ENCODE measurements around the gene CAPN11.
"Not testable (repeated sequence)": the region's sequence is repeated elsewhere in the genome, so short reads cannot be mapped to it uniquely, and the experiment has no call there.

Gene CAPN11

DNA sequence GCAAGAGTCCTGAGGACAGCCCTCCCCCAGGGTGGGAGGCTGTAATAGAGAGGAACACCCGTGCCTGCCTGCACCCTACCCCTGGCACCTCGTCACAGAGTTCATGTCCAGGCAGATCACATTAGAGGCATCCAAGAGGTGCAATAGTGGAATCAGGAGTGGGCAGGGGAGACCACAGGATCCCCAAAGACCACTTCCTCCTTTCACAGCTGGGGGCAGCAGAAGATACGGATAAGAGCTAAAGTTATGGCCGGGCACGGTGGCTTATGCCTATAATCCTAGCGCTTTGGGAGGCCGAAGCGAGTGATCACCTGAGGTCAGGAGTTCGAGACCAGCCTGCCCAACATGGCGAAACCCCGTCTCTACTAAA is 1.5 kb upstream of the CAPN11 start:
- no peak for DNase-seq

DNA sequence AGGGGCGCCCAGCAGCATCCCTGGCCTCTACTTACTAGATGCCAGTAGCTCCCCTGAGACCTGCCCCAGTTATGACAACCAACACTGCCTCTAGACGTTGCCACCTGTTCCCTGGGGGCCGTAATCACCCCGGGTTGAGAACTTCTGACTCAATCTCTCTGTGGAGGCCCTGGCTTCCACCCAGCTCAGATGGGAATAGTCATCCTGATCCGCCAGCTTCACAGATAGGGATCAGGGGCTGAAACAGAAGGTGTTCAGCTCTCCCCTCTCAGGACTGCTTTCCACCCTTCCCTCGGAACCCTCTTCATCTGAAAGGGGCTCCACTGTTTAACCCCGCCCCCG is 3.3 kb downstream of the CAPN11 start:
- no peak for DNase-seq

DNA sequence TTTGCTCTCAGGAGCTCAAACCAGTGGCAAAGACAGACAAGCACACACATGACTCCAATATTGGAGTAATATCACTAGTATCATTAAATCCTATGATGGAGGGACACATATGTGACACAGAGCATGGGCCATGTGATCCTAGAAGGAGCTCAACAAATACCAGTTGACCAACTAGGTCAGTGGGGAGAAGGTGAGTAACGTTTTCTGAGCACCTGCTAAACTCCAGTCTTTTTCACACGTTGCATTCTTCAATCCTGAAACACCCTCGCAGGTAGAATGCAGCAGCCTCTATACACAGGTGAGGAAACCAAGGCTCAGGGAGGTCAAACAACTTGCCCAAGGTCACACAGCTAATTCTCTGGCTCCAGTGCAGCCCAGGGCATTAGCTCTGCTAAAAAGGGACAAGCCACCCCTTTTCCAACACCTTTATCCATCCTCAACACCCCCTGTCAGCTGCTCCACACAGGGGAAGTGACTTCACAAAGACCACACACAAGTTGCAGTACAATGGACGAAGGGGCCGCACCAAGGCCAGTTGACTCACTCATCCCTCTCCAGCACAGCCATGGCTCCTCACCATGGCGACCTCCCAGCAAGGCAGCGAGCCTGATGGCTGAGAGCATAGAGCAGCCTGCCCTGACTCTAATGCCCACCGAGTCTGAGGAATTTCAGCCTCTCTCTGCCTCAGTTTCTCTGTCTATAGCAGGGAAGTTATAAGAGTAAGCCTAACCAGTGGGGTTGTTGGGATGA is 4.4 kb downstream of the CAPN11 start:
- DNase-seq = no peak

DNA sequence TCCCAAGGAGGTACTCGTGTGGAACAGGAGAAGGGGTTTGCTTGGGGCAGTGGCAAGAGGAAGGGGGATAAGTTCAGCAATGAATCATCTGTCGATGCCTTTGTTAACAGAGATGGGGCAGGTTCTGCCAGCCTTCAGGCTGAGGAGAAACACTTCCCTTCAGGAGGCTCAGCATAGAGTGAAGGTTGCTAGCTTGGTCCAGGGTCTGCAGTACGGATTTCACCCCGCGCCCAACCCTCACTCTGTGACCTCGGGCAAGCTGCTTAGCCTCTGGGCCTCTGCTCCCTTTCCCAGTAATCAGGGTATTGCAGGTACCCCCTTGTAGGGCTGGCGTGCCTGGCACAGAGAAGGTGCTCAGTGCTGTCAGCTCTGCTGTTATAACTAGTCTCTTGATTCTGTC is 7.5 kb downstream of the CAPN11 start:
- DNase-seq = no peak

DNA sequence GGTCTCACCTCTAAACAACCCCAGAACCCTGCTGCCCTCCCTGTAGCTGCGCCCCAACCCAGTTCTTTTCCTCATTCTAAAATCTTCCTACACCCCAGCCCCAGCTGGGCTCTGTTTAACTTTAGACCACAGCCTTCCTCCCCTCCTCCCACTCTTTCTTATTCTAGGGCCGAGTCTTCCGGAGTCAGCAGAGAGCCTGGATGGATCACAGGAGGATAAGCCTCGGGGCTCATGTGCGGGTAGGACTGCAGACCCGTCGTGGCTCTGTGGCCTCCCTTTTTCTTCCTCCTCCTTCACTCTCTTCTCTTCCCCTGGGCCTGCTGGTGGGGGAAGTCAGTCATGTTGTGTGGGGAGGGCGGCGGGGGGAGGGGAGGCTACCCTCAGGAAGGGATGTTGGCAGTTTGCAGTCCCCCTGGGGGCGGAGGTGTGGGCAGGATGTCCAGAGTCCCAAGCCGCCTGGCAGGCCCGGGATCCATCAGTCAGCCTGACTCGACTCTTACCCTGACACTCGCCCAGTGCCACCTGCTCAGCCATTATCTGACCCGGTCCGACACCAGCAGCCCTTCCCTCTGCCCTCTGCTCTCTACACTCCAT is 8.1 kb downstream of the CAPN11 start:
- no peak for DNase-seq

DNA sequence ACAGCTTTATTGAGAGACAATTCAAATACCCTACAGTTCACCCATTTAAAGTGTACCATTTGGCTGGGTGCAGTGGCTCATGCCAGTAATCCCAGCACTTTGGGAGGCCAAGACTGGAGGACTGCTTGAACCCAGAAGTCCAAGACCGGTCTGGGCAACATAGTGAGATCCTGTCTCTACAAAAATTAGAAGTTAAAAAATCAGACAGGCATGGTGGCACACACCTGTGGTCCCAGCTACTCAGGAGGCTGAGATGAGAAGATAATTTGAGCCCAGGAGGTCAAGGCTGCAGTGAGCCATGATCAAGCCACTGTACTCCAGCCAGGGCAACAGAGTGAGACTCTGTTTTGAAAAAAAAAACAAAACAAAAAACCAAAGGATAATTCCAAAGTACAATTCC is 8.9 kb downstream of the CAPN11 start:
- DNase-seq = no peak

DNA sequence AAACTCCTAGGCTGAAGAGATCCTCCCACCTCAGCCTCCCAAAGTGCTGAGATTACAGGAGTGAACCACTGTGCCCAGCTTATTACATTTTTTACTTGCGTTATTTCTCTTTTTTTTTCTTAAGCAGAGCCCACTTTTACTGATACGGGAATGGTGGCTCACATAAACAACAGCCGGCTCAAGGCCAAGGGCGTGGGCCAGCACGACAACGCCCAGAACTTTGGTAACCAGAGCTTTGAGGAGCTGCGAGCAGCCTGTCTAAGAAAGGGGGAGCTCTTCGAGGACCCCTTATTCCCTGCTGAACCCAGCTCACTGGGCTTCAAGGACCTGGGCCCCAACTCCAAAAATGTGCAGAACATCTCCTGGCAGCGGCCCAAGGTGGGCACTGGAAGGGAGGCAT is 10.5 kb downstream of the CAPN11 start:
- DNase-seq = no peak

DNA sequence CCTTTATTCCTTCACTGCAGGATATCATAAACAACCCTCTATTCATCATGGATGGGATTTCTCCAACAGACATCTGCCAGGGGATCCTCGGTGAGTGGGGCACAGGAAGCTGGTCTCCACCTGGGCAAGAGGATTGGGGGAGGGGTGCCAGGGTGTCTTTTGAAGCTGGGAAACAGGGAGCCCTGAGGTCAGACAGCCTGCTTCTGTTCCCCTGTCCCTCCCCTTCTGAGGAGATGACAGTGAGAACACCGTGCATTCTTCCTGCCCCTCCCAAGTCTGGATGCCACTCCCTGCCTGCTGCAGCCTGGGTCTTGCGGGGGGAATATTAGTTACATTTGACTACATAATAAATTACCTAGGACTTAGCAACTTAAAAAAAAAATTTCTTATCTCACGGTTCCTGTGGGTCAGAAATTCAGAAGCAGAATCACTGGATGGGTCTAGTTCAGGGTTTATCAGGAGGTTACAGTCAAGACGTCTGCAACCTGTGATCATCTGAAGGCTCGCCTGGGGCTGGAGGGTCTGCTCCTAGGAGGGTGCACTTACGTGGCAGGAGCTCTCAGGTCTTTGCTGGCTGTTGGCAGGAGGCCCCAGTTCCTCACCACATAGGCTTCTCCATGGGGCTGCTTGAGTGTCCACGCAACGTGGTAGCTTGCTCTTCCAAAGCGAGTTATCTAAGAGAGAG is 11.4 kb downstream of the CAPN11 start:
- no peak for DNase-seq

DNA sequence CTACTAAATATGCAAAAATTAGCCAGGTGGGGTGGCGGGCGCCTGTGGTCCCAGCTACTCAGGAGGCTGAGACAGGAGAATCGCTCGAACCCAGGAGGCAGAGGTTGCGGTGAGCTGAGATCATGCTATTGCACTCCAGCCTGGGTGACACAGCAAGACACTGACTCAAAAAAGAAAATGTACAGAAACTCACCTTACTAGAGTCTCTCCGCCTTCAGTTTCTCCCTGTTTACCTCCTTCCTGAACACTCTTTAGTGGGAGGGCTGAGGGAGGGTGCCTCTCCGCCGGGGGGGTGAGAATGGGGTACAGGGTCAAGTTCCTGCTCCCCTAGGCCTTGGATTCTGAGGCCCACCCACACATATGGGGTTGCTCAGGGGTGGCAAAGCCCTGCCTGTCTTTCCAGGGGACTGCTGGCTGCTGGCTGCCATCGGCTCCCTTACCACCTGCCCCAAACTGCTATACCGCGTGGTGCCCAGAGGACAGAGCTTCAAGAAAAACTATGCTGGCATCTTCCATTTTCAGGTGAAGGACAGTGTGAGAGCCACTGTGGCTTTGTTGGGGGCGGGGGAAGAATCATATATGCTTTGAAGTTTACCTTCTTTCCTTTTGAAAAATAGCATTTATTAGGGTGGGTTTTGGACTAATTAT is 13.4 kb downstream of the CAPN11 start:
- DNase-seq = no peak

DNA sequence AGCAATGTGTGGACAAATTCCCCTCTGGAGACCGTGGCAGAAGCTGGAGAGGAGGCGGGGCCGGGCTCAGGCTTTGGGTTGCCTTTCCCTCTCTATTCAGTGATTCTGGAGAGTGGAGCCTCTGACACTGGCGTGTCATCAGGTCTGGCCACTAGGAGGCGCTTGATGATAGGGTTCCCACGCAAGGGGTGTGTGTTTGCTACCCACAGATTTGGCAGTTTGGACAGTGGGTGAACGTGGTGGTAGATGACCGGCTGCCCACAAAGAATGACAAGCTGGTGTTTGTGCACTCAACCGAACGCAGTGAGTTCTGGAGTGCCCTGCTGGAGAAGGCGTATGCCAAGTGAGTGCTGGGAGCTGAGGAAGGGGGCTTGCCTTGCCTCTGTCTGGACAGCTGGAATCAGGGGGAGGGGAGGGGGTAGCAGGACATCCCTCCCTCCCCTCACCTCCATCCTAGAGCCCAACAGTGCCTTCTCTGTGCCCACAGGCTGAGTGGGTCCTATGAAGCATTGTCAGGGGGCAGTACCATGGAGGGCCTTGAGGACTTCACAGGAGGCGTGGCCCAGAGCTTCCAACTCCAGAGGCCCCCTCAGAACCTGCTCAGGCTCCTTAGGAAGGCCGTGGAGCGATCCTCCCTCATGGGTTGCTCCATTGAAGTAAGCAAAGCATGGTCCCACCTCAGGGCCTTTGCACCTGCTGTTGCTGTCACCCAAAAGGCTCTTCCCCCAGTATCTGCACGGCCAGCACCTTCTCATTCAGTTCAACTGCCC is 14.3 kb downstream of the CAPN11 start:
- DNase-seq = peak; percentile 77

DNA sequence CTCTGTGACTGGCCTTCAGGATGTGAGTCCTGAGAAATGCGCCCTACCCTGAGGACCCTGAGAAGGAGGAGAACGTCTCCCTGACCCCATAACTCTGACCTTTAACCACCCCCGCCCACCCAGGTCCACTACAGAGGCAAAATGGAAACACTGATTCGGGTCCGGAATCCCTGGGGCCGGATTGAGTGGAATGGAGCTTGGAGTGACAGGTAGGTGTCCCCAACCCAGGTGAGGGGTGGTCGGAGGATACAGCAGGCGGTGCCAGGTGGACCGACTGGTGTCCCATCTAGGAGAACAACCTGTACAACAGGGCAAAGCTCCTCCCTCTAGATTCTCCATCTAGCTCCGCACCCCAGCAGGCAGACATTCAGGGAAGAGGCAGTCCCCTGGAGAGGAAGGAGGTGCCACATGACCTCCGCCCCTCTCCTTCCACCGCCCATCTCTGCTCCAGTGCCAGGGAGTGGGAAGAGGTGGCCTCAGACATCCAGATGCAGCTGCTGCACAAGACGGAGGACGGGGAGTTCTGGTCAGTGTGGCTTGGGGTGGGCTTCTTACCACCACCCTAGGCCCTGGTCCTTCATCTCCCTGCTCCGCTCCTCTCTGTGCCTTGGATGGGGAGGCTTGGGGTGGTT is 17.6 kb downstream of the CAPN11 start:
- DNase-seq = no peak

DNA sequence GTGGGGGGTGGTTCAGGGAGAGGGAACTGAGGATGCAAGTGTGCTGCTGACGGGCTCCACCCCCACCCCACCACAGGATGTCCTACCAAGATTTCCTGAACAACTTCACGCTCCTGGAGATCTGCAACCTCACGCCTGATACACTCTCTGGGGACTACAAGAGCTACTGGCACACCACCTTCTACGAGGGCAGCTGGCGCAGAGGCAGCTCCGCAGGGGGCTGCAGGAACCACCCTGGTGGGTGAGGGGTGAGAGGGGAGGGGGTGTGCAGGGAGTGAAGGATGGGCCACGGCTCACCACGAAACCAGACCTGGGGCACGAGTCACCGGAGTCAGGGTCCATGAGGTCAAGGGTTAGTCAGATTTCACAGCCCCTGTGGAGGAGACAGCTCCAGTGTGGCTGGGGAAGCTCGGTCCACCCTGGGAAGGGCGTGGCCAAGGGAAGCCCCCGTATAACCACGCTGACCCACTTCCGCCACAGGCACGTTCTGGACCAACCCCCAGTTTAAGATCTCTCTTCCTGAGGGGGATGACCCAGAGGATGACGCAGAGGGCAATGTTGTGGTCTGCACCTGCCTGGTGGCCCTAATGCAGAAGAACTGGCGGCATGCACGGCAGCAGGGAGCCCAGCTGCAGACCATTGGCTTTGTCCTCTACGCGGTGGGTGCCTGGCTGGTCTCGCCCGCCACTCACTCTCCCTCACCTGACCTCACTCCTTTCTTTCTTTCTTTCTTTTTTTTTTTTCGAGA is 18.3 kb downstream of the CAPN11 start:
- no peak for DNase-seq

DNA sequence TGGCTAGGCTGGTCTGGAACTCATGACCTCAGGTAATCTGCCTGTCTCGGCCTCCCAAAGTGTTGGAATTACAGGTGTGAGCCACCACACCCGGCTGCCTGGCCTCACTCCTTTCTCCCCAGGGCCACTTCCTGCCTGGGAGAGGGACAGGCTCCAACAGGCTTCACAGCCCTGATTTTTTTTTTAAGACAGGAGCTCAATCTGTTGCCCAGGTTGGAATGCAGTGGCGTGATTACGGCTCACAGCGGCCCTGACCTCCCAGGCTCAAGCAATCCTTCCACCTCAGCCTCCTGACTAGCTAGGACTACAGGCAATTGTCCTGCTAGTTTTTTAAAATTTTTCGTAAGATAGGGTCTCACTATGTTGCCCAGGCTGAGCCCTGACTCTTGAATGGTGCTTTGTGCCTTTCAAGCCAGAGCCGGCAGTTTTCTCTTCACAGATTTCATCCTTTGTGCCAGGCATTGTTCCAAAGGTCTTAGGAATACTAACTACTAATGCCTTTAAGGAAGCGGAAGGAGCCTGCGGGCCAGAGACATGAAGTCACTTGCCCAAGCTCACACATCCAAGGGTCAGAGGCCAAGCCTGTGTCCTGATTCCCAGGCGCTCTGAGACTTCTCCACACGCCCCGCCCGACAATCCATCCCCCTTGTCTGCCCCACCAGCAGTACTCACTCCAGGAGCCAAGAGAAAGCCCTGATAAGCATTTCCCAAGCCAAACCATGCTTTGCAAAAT is 19.2 kb downstream of the CAPN11 start:
- DNase-seq = no peak

DNA sequence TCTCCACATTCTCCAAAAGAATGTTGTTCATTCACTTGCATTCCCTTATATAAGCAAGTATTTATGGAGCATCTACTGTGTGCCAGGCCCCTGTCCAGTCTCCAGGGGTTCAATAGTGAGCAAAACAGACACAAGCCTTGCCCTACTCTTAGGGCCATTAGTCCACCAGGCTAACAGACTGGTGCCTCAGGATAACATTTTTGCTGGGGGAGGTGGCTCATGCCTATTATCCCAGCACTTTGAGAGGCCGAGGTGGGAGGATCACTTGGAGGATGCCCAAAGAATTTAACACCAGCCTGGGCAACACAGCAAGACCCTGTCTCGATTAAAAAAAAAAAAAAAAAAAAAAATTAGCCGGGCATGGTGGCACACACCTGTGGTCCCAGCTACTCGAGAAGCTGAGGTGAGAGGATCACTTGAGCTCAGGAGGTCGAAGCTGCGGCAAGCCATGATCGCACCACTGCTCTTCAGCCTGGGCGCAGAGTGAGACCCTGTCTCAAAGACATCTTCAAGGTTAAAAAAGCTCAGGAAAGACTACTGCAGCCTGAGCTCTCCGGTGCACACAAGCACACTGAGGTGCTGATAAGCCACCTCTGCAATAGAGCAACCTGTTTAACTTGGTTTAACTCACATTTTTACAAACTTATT is 19.9 kb downstream of the CAPN11 start:
- no peak for DNase-seq

DNA sequence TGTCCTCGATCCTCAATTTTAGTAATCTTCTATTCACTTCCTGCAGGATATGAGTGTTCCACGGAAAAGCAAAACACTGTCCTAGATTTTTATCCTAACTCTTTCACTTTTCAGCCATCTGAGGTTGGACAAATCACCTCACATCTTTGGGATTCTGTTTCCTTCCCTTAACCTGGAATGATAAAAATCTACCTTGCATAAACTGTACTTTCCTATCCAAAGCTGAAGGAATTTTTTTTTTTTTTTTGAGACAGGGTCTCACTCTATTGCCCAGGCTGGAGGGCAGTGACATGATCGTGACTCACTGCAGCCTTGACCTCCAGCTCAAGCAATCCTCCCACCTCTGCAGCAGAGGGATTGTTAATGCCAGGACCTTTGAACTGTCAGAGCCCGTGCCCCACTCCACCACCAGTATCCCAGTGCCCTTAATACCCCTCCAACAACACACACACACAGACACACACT is 20.5 kb downstream of the CAPN11 start:
- no peak for DNase-seq

DNA sequence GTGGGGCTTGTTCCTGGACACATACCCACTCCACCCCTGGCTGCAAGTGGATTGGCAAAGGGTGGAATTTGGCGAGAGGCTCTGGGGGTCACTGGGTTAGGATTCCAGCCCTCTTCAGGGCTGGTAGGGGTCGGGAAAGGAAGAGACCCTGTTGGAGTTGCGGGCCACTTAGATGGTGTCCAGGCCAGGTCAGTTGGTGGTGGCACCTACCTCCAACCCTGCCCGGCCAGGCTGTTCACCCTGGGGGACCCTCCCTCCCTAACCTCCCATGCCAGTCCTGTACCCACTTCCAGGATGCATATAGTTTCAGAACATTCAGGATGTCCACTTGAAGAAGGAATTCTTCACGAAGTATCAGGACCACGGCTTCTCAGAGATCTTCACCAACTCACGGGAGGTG is 21.0 kb downstream of the CAPN11 start:
- DNase-seq = no peak

DNA sequence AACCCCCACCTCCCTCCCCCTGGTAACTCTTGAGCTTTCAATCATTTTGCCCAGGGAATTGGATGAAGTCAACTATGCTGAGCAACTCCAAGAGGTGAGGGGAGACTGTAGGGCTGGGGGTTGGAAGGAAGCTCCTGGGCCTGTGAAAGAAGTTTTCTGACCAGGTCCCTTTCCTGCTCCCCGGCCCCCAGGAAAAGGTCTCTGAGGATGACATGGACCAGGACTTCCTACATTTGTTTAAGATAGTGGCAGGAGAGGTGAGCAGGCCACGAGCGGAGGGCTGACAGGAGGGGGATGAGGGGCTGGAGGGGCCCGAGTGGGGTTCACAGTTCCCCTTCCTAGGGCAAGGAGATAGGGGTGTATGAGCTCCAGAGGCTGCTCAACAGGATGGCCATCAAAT is 21.8 kb downstream of the CAPN11 start:
- no peak for DNase-seq

DNA sequence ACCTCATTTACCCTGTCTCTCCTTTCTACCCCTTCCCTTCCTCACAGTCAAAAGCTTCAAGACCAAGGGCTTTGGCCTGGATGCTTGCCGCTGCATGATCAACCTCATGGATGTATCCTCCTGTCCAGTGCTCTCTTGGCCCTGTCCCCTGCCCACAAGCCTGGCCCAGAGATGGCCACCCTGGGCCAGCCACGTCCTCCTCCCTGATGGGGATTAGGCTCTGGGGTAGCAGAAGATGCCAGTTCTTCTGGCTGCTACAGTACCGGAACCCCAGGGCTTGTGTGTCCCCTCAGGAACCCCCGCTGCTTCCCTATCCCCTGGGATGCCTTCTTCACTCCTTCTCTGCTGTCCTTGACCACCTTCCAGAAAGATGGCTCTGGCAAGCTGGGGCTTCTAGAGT is 22.3 kb downstream of the CAPN11 start:
- DNase-seq = no peak

DNA sequence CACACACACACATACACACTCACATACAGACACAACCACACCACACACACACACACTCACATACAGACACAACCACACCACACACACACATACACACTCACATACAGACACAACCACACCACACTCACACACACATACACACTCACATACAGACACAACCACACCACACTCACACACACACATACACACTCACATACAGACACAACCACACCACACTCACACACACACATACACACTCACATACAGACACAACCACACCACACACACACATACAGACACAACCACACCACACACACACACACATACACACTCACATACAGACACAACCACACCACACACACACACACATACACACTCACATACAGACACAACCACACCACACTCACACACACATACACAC is 23.2 kb downstream of the CAPN11 start:
- DNase-seq = not testable (repeated sequence)

DNA sequence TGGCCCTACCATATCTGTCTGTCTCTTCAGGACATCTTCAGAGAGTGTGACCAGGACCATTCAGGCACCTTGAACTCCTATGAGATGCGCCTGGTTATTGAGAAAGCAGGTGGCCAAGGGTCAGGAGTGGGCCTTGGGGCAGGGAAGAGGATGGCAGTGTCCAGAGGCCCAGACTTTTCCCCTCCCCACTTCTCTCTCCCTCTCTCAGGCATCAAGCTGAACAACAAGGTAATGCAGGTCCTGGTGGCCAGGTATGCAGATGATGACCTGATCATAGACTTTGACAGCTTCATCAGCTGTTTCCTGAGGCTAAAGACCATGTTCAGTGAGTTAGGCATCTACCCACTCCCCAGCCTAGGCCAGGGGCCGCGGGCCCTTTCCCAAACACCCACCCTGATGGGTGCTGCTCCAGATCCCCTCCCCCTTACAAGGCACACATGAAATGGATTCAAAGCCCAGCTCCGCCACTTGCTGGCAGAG is 24.3 kb downstream of the CAPN11 start:
- DNase-seq = no peak

DNA sequence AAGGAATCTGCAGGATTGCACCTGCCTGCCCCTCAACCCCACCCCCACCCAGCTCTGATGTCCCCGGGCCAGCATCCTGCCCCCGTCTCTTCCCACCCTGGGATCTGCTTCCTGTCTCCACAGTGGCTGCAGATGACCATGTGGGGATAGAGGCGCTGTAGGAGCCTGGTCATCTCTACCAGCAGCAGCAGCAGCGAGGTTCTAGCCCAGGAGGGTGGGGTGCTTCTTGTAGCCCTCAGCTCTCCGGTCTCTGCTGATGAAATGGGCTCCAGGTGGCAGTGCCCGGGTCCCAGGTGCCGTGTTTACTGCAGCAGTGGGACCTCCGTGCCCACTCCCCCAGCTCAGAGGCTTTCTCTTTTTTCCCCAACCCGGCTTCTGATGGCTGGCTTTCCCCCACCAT is 25.2 kb downstream of the CAPN11 start:
- no peak for DNase-seq

Data from stimulated activated CD4-positive, alpha-beta T cell treated with anti-CD3 and anti-CD28 coated beads, Interleukin-4, amount 100 ng/mL, for 1 hour (primary cell).